Neural cell (in vitro differentiated cells): ENCODE results near the gene PTGIR.

ENCODE experiments used
- EP300 ChIP-seq: fragments of 450-650 bp; conservative IDR thresholded peaks from 2 replicates; pipeline ENCODE4 v1.6.1; 2014; ENCODE audit warnings: antibody characterized with exemption, mild to moderate bottlenecking, moderate library complexity; ENCODE audit not compliant: poor library complexity, severe bottlenecking
- RAD21 ChIP-seq: fragments of 450-650 bp; conservative IDR thresholded peaks from 2 replicates; pipeline ENCODE4 v1.6.1; 2014; ENCODE audit warnings: antibody characterized with exemption, mild to moderate bottlenecking, moderate library complexity
- TF ChIP-seq, protein P1 (sequence below): fragments of 450-650 bp; IDR thresholded peaks from 2 replicates; pipeline ENCODE4 v1.5.1; 2014; ENCODE audit warnings: antibody characterized with exemption, mild to moderate bottlenecking, moderate library complexity; ENCODE audit not compliant: poor library complexity, severe bottlenecking

GRCh38 chr19:46635920-46636761 is 11.3 kb upstream of the PTGIR start, which contains the start of gene GNG8:
- TF ChIP-seq, protein P1, sequence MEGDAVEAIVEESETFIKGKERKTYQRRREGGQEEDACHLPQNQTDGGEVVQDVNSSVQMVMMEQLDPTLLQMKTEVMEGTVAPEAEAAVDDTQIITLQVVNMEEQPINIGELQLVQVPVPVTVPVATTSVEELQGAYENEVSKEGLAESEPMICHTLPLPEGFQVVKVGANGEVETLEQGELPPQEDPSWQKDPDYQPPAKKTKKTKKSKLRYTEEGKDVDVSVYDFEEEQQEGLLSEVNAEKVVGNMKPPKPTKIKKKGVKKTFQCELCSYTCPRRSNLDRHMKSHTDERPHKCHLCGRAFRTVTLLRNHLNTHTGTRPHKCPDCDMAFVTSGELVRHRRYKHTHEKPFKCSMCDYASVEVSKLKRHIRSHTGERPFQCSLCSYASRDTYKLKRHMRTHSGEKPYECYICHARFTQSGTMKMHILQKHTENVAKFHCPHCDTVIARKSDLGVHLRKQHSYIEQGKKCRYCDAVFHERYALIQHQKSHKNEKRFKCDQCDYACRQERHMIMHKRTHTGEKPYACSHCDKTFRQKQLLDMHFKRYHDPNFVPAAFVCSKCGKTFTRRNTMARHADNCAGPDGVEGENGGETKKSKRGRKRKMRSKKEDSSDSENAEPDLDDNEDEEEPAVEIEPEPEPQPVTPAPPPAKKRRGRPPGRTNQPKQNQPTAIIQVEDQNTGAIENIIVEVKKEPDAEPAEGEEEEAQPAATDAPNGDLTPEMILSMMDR: no peak
- no peak for TF ChIP-seq EP300
- no peak for TF ChIP-seq RAD21
